ENCODE results near the gene APBB2. TPM values are rescaled to one million over a fixed set of nuclear protein-coding genes. Genes with fewer than 3 reads are reported as not detected.

APBB2 gene
- total RNA-seq, 1 experiment from 2014 or later = 49.0 TPM

DNA sequence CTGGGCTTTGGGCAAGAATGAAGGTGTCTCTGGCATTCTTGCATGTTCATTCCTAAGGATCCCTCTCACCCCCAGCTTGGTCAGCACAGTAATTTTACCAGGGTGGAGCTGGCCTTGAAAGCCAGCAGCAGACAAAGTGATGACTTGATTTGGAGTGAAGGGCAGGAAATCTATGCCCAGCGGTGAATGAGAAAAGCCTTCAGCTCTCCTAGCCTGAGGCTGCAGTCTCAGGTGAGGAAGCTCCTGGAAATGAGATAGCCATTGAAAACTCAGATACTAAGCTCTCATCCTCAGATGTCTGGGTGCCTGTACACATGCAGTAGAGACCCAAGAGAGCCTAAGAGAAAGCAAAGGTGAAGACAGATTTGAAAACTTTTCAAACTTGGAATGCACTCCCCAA is 31.6 kb upstream of the APBB2 start:
- ChIA-PET POLR2A (interaction anchor here (1.0 kb wide), 1 partner anchor 11 kb away, joined by 3 read pairs; the partner anchor contains the start of gene UCHL1), CTCF (interaction anchor here (1.0 to 1.4 kb wide), 4 partner anchors 9 to 337 kb away, joined by 4 to 5 read pairs (median 4); partner anchors contain the start of gene APBB2)
- Mint-ChIP-seq H3K4me1 (peaks cover 6% of the 10 kb centered on the region), H3K36me3 (no peaks in the 10 kb centered on the region), H3K4me3 (no peak overlapping the region), H3K27ac (no peak overlapping the region), H3K9me3 (peaks cover 4% of the 10 kb centered on the region; the same call in 1 of the 2 replicates), H3K27me3 (ENCODE audit: low read depth) (no peaks in the 10 kb centered on the region)
- DNase-seq (ENCODE audit: low spot score) = no peak
- ATAC-seq = peak; percentile 30; the same call in 1 of the 2 replicates
- TF ChIP-seq, protein P1, sequence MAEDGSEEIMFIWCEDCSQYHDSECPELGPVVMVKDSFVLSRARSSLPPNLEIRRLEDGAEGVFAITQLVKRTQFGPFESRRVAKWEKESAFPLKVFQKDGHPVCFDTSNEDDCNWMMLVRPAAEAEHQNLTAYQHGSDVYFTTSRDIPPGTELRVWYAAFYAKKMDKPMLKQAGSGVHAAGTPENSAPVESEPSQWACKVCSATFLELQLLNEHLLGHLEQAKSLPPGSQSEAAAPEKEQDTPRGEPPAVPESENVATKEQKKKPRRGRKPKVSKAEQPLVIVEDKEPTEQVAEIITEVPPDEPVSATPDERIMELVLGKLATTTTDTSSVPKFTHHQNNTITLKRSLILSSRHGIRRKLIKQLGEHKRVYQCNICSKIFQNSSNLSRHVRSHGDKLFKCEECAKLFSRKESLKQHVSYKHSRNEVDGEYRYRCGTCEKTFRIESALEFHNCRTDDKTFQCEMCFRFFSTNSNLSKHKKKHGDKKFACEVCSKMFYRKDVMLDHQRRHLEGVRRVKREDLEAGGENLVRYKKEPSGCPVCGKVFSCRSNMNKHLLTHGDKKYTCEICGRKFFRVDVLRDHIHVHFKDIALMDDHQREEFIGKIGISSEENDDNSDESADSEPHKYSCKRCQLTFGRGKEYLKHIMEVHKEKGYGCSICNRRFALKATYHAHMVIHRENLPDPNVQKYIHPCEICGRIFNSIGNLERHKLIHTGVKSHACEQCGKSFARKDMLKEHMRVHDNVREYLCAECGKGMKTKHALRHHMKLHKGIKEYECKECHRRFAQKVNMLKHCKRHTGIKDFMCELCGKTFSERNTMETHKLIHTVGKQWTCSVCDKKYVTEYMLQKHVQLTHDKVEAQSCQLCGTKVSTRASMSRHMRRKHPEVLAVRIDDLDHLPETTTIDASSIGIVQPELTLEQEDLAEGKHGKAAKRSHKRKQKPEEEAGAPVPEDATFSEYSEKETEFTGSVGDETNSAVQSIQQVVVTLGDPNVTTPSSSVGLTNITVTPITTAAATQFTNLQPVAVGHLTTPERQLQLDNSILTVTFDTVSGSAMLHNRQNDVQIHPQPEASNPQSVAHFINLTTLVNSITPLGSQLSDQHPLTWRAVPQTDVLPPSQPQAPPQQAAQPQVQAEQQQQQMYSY (CRISPR knock-in tag; IDR thresholded peaks at IDR 0.05) = no peak
- no peak for TF ChIP-seq IRF2 (CRISPR knock-in tag; IDR thresholded peaks at IDR 0.05; ENCODE audit: borderline replicate concordance, low read depth)
- no peak for TF ChIP-seq EMX1 (CRISPR knock-in tag; IDR thresholded peaks at IDR 0.05)
- TF ChIP-seq, protein P2, sequence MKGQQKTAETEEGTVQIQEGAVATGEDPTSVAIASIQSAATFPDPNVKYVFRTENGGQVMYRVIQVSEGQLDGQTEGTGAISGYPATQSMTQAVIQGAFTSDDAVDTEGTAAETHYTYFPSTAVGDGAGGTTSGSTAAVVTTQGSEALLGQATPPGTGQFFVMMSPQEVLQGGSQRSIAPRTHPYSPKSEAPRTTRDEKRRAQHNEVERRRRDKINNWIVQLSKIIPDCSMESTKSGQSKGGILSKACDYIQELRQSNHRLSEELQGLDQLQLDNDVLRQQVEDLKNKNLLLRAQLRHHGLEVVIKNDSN (CRISPR knock-in tag; IDR thresholded peaks at IDR 0.05) = no peak
- TF ChIP-seq, protein P3, sequence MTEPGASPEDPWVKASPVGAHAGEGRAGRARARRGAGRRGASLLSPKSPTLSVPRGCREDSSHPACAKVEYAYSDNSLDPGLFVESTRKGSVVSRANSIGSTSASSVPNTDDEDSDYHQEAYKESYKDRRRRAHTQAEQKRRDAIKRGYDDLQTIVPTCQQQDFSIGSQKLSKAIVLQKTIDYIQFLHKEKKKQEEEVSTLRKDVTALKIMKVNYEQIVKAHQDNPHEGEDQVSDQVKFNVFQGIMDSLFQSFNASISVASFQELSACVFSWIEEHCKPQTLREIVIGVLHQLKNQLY (CRISPR knock-in tag; IDR thresholded peaks at IDR 0.05) = no peak
- TF ChIP-seq, protein P4, sequence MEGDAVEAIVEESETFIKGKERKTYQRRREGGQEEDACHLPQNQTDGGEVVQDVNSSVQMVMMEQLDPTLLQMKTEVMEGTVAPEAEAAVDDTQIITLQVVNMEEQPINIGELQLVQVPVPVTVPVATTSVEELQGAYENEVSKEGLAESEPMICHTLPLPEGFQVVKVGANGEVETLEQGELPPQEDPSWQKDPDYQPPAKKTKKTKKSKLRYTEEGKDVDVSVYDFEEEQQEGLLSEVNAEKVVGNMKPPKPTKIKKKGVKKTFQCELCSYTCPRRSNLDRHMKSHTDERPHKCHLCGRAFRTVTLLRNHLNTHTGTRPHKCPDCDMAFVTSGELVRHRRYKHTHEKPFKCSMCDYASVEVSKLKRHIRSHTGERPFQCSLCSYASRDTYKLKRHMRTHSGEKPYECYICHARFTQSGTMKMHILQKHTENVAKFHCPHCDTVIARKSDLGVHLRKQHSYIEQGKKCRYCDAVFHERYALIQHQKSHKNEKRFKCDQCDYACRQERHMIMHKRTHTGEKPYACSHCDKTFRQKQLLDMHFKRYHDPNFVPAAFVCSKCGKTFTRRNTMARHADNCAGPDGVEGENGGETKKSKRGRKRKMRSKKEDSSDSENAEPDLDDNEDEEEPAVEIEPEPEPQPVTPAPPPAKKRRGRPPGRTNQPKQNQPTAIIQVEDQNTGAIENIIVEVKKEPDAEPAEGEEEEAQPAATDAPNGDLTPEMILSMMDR (IDR thresholded peaks at IDR 0.05) = no peak
- no peak for TF ChIP-seq ATF1 (CRISPR knock-in tag; IDR thresholded peaks at IDR 0.05)
- TF ChIP-seq TP53 (CRISPR knock-in tag; IDR thresholded peaks at IDR 0.05) = no peak
- TF ChIP-seq ZNF232 (CRISPR knock-in tag; IDR thresholded peaks at IDR 0.05) = no peak

DNA sequence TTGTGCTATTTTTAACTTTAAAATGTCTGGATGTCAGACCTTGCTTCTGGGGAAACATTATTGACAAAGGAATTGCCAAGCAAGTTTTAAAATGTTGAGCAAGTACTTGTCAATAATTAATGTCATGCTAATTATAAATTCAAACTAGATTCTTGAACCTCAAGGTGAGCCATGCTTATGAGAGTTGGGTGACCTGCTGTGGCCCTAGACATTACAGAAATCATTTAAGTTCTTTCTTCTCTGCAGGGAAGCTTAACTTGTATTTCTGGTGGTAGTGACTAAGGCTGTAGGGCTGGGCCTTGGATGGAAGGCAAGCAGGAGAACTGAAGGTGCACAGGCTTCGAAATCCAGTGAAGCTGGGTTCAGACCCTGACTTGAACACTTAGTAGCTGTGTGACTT is 27.6 kb upstream of the APBB2 start:
- DNase-seq (ENCODE audit: low spot score) (no peak), ATAC-seq (no peak)
- Mint-ChIP-seq H3K4me1 (peaks cover 6% of the 10 kb centered on the region), H3K27ac (no peak overlapping the region), H3K9me3 (no peaks in the 10 kb centered on the region), H3K27me3 (ENCODE audit: low read depth) (no peaks in the 10 kb centered on the region), H3K36me3 (no peaks in the 10 kb centered on the region), H3K4me3 (no peak overlapping the region)
- POLR2A ChIA-PET = no interaction called here
- TF ChIP-seq SMAD3 (CRISPR knock-in tag; IDR thresholded peaks at IDR 0.05; ENCODE audit: borderline replicate concordance) = no peak
- no peak for TF ChIP-seq FOXK1 (CRISPR knock-in tag; IDR thresholded peaks at IDR 0.05)
- TF ChIP-seq NR1H2 (CRISPR knock-in tag; IDR thresholded peaks at IDR 0.05) = no peak
- no peak for TF ChIP-seq GABPB1 (CRISPR knock-in tag; IDR thresholded peaks at IDR 0.05)
- TF ChIP-seq SMAD4 (CRISPR knock-in tag; IDR thresholded peaks at IDR 0.05) = no peak
- no peak for TF ChIP-seq ZNF138 (CRISPR knock-in tag; conservative IDR thresholded peaks at IDR 0.05)
- TF ChIP-seq, protein P5, sequence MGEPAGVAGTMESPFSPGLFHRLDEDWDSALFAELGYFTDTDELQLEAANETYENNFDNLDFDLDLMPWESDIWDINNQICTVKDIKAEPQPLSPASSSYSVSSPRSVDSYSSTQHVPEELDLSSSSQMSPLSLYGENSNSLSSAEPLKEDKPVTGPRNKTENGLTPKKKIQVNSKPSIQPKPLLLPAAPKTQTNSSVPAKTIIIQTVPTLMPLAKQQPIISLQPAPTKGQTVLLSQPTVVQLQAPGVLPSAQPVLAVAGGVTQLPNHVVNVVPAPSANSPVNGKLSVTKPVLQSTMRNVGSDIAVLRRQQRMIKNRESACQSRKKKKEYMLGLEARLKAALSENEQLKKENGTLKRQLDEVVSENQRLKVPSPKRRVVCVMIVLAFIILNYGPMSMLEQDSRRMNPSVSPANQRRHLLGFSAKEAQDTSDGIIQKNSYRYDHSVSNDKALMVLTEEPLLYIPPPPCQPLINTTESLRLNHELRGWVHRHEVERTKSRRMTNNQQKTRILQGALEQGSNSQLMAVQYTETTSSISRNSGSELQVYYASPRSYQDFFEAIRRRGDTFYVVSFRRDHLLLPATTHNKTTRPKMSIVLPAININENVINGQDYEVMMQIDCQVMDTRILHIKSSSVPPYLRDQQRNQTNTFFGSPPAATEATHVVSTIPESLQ (CRISPR knock-in tag; IDR thresholded peaks at IDR 0.05) = no peak
- TF ChIP-seq, protein P6, sequence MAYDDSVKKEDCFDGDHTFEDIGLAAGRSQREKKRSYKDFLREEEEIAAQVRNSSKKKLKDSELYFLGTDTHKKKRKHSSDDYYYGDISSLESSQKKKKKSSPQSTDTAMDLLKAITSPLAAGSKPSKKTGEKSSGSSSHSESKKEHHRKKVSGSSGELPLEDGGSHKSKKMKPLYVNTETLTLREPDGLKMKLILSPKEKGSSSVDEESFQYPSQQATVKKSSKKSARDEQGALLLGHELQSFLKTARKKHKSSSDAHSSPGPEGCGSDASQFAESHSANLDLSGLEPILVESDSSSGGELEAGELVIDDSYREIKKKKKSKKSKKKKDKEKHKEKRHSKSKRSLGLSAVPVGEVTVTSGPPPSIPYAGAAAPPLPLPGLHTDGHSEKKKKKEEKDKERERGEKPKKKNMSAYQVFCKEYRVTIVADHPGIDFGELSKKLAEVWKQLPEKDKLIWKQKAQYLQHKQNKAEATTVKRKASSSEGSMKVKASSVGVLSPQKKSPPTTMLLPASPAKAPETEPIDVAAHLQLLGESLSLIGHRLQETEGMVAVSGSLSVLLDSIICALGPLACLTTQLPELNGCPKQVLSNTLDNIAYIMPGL (CRISPR knock-in tag; IDR thresholded peaks at IDR 0.05) = no peak
- no peak for TF ChIP-seq ZNF219 (CRISPR knock-in tag; IDR thresholded peaks at IDR 0.05; ENCODE audit: borderline replicate concordance)
- TF ChIP-seq, protein P7, sequence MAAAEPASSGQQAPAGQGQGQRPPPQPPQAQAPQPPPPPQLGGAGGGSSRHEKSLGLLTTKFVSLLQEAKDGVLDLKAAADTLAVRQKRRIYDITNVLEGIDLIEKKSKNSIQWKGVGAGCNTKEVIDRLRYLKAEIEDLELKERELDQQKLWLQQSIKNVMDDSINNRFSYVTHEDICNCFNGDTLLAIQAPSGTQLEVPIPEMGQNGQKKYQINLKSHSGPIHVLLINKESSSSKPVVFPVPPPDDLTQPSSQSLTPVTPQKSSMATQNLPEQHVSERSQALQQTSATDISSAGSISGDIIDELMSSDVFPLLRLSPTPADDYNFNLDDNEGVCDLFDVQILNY (CRISPR knock-in tag; IDR thresholded peaks at IDR 0.05) = no peak
- TF ChIP-seq, protein P8, sequence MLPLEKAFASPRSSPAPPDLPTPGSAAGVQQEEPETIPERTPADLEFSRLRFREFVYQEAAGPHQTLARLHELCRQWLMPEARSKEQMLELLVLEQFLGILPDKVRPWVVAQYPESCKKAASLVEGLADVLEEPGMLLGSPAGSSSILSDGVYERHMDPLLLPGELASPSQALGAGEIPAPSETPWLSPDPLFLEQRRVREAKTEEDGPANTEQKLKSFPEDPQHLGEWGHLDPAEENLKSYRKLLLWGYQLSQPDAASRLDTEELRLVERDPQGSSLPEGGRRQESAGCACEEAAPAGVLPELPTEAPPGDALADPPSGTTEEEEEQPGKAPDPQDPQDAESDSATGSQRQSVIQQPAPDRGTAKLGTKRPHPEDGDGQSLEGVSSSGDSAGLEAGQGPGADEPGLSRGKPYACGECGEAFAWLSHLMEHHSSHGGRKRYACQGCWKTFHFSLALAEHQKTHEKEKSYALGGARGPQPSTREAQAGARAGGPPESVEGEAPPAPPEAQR (CRISPR knock-in tag; IDR thresholded peaks at IDR 0.05) = no peak
- no peak for TF ChIP-seq MXD4 (CRISPR knock-in tag; IDR thresholded peaks at IDR 0.05; ENCODE audit: borderline replicate concordance)
- TF ChIP-seq TP53 (CRISPR knock-in tag; IDR thresholded peaks at IDR 0.05) = no peak
- CTCF ChIA-PET = interaction anchor here (0.6 kb wide), 1 partner anchor 334 kb away, joined by 3 read pairs; no protein-coding TSS in a partner anchor
